Neural progenitor cell (in vitro differentiated cells): ENCODE measurements around the gene MACROD2. TPM values are rescaled to one million over a fixed set of nuclear protein-coding genes. Genes with fewer than 3 reads are reported as not detected.

ENCODE experiments used
- DNase-seq: peaks from one replicate; pipeline ENCODE4 v3.0.0-alpha.2; 2016; ENCODE audit warnings: low spot score
- H2AFZ ChIP-seq: fragments of 200-600 bp; sonication (generic); replicated peaks from 2 replicates; pipeline ENCODE4 v1.6.1; 2016; ENCODE audit warnings: antibody characterized with exemption
- H3F3A ChIP-seq: fragments of 200-600 bp; sonication (generic); 2 replicates; pipeline ENCODE4 v1.6.1; 2016; ENCODE audit warnings: antibody characterized with exemption, low read depth
- H3K27ac ChIP-seq: fragments of 200-600 bp; sonication (generic); 2 replicates; pipeline ENCODE4 v1.5.1; 2016; ENCODE audit warnings: mild to moderate bottlenecking
- H3K27me3 ChIP-seq: fragments of 200-600 bp; sonication (generic); 2 replicates; pipeline ENCODE4 v1.6.1; 2016; ENCODE audit warnings: mild to moderate bottlenecking, moderate library complexity
- H3K36me3 ChIP-seq: fragments of 200-600 bp; sonication (generic); 2 replicates; pipeline ENCODE4 v1.5.1; 2016
- H3K4me1 ChIP-seq: fragments of 200-600 bp; sonication (generic); 2 replicates; pipeline ENCODE4 v1.6.1; 2016; ENCODE audit warnings: mixed run types
- H3K4me2 ChIP-seq: fragments of 200-600 bp; sonication (generic); 2 replicates; pipeline ENCODE4 v1.6.1; 2016
- H3K4me3 ChIP-seq: fragments of 200-600 bp; sonication (generic); 2 replicates; pipeline ENCODE4 v1.5.1; 2016
- H3K79me2 ChIP-seq: fragments of 200-600 bp; sonication (generic); 2 replicates; pipeline ENCODE4 v1.6.1; 2016; ENCODE audit warnings: low read depth
- H3K9ac ChIP-seq: fragments of 200-600 bp; sonication (generic); 2 replicates; pipeline ENCODE4 v1.6.1; 2016
- H3K9me3 ChIP-seq: fragments of 200-600 bp; sonication (generic); 2 replicates; pipeline ENCODE4 v1.5.1; 2016; ENCODE audit warnings: low read depth
- H4K20me1 ChIP-seq: fragments of 200-600 bp; sonication (generic); 2 replicates; pipeline ENCODE4 v1.6.1; 2016; ENCODE audit warnings: low read depth
- H3K27ac Mint-ChIP-seq: 3 replicates; pipeline ENCODE4 v1.8.0; 2021; ENCODE audit warnings: mixed read lengths
- H3K27me3 Mint-ChIP-seq: 2 replicates; pipeline ENCODE4 v1.8.0; 2022; ENCODE audit warnings: low read depth, mild to moderate bottlenecking, inconsistent platforms, moderate library complexity, mixed read lengths; ENCODE audit not compliant: insufficient read depth
- H3K36me3 Mint-ChIP-seq: 3 replicates; pipeline ENCODE4 v1.8.0; 2021; ENCODE audit warnings: mixed read lengths
- H3K4me1 Mint-ChIP-seq: 3 replicates; pipeline ENCODE4 v1.8.0; 2021; ENCODE audit warnings: mixed read lengths
- H3K4me3 Mint-ChIP-seq: 3 replicates; pipeline ENCODE4 v1.8.0; 2021; ENCODE audit warnings: mild to moderate bottlenecking, moderate library complexity, mixed read lengths
- H3K9me3 Mint-ChIP-seq: 3 replicates; pipeline ENCODE4 v1.8.0; 2020; ENCODE audit warnings: mixed read lengths
- CTCF ChIP-seq: fragments of 200-600 bp; sonication (generic); IDR thresholded peaks from 2 replicates; pipeline ENCODE4 v1.5.1; 2017; ENCODE audit warnings: antibody characterized with exemption, mild to moderate bottlenecking
- EZH2 ChIP-seq: fragments of 200-600 bp; sonication (generic); IDR thresholded peaks from 2 replicates; pipeline ENCODE4 v1.6.1; 2017; ENCODE audit warnings: antibody characterized with exemption, mild to moderate bottlenecking, moderate library complexity
- EZH2phosphoT487 ChIP-seq: fragments of 200-600 bp; sonication (generic); IDR thresholded peaks from 2 replicates; pipeline ENCODE4 v1.6.1; 2017; ENCODE audit warnings: antibody characterized with exemption
- total RNA-seq: library from RNA; depleted of rRNA; stranded (reverse); fragments of >200 nt; gene quantifications from 2 replicates; pipeline ENCODE4 v1.2.3, GENCODE V29; 2015; ENCODE audit warnings: low replicate concordance

The MACROD2 gene
- total RNA-seq, 1 donor from 2014 or later, result 11.9 TPM

- no peaks in the 10 kb centered on the region for H3K36me3 ChIP-seq
- no peaks in the 10 kb centered on the region for H3K36me3 Mint-ChIP-seq
- no peaks in the 10 kb centered on the region for H3K79me2 ChIP-seq
- H4K20me1 ChIP-seq, result no peaks in the 10 kb centered on the region
- H3K4me3 ChIP-seq, result no peak overlapping the region
- no peak for TF ChIP-seq EZH2
- no peak for TF ChIP-seq EZH2phosphoT487
- TF ChIP-seq CTCF, result no peak
- H3K27ac ChIP-seq, result no peak overlapping the region
- peaks cover 14% of the 10 kb centered on the region for H3K4me1 Mint-ChIP-seq
- H3K27me3 Mint-ChIP-seq, result peaks cover 6% of the 10 kb centered on the region
- peaks cover 8% of the 10 kb centered on the region for H3K4me1 ChIP-seq
- no peaks in the 10 kb centered on the region for H3K9me3 Mint-ChIP-seq
- H3K4me3 Mint-ChIP-seq, result no peak overlapping the region
- no peak overlapping the region for H3K4me2 ChIP-seq
- no peaks in the 10 kb centered on the region for H3K9me3 ChIP-seq
- H3K9ac ChIP-seq, result no peak overlapping the region
- no peaks in the 10 kb centered on the region for H3F3A ChIP-seq
- DNase-seq, result no peak
- no peak overlapping the region for H2AFZ ChIP-seq
- H3K27ac Mint-ChIP-seq, result no peak overlapping the region
- H3K27me3 ChIP-seq, result no peaks in the 10 kb centered on the region
Measured at GRCh38 chr20:15107931-15108330, 1112.6 kb downstream of the MACROD2 start.

- Mint-ChIP-seq H3K4me1 (peaks cover 14% of the 10 kb centered on the region), H3K36me3 (no peaks in the 10 kb centered on the region), H3K9me3 (no peaks in the 10 kb centered on the region), H3K4me3 (no peak overlapping the region), H3K27ac (no peak overlapping the region), H3K27me3 (peaks cover 6% of the 10 kb centered on the region)
- peaks cover 8% of the 10 kb centered on the region for H3K4me1 ChIP-seq
- no peaks in the 10 kb centered on the region for H3K79me2 ChIP-seq
- no peak overlapping the region for H3K27ac ChIP-seq
- H3K27me3 ChIP-seq, result no peaks in the 10 kb centered on the region
- no peaks in the 10 kb centered on the region for H3K9me3 ChIP-seq
- H3K4me2 ChIP-seq, result no peak overlapping the region
- no peak for TF ChIP-seq EZH2
- TF ChIP-seq CTCF, result no peak
- no peak for TF ChIP-seq EZH2phosphoT487
- no peak overlapping the region for H3K4me3 ChIP-seq
- no peaks in the 10 kb centered on the region for H3F3A ChIP-seq
- H3K36me3 ChIP-seq, result no peaks in the 10 kb centered on the region
- no peaks in the 10 kb centered on the region for H4K20me1 ChIP-seq
- no peak overlapping the region for H2AFZ ChIP-seq
- no peak overlapping the region for H3K9ac ChIP-seq
- DNase-seq, result no peak
Measured at GRCh38 chr20:15109494-15109893, 1114.2 kb downstream of the MACROD2 start.

GRCh38 chr20:15111654-15112053, 1116.3 kb downstream of the MACROD2 start:
- H3K4me3 Mint-ChIP-seq, result no peak overlapping the region

More at GRCh38 chr20:15111654-15112053, 1116.3 kb downstream of the MACROD2 start:
- no peak overlapping the region for H3K4me3 ChIP-seq
- no peak overlapping the region for H3K27ac ChIP-seq
- H2AFZ ChIP-seq, result peak overlapping the region; percentile 14
- no peaks in the 10 kb centered on the region for H3K79me2 ChIP-seq
- no peaks in the 10 kb centered on the region for H3K9me3 ChIP-seq
- H3K4me1 ChIP-seq, result peaks cover 8% of the 10 kb centered on the region
- no peaks in the 10 kb centered on the region for H3K36me3 ChIP-seq
- peaks cover 14% of the 10 kb centered on the region for H3K4me1 Mint-ChIP-seq
- H3K27me3 ChIP-seq, result no peaks in the 10 kb centered on the region
- no peak overlapping the region for H3K9ac ChIP-seq
- H4K20me1 ChIP-seq, result no peaks in the 10 kb centered on the region
- H3F3A ChIP-seq, result no peaks in the 10 kb centered on the region
- TF ChIP-seq EZH2 (no peak), EZH2phosphoT487 (no peak), CTCF (no peak)
- H3K9me3 Mint-ChIP-seq, result peaks cover 3% of the 10 kb centered on the region
- peaks cover 3% of the 10 kb centered on the region for H3K27me3 Mint-ChIP-seq
- DNase-seq, result peak; percentile 9
- no peak overlapping the region for H3K27ac Mint-ChIP-seq
- no peaks in the 10 kb centered on the region for H3K36me3 Mint-ChIP-seq
- H3K4me2 ChIP-seq, result peak overlapping the region; percentile 5
